Activated CD8-positive, alpha-beta memory T cell treated with anti-CD3 and anti-CD28 coated beads, Interleukin-2, amount 50 U/mL, for 24 hours (primary cell): ENCODE measurements around the gene TBX5.

ENCODE experiments used
- DNase-seq: peaks from one replicate; pipeline ENCODE4 v3.0.0-alpha.2; 2020; ENCODE audit errors: extremely low read depth

The TBX5 gene

GRCh38 chr12:114431902-114432301, 26.0 kb upstream of the TBX5 start:
- DNase-seq, result no peak

DNA sequence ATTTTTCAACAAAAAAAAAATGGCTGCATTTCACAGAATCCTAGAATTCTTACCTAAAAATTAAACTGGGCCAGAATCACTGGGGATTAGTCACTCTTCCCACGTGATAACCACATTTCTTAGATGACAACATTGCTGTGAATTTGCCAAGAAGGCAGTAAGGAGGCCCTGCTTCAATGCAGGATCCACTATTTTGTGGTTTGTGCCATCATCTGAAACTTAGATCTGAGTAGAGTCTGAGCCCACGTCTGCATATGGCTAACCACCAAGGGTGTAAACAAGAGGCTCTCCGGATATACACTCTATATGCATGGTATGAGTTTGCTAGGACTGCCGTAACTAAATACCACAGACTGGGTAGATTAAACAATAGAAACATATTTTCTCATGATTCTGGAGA, 24.4 kb upstream of the TBX5 start:
- DNase-seq, result no peak

DNA sequence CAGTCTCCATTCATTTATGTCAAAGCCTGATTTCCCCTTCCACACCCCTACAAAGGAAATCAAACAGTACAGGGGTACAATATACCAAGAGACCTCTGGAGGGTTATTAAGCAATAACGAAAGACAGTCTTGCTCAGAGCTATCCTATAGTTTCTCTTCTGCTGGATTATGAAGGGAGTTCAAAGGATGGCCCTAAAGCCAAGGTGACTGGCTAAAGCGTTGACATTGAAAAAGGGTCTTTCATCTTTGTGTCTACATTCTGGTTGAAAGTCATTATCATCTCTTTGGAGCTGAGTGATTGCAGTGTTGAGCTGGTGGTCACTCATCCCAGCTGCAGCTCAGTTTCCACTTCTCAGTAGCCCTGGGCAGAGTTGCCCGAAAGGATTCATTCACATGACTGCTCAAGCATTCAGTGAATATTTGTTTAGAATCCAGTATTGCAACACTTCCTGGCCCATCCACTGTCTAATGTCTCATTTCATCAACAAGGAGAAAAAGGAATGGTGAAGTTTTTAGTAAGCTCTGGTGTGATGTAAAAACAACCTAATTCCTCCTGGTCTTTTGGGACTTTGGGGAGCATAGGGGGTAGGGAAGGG, 19.2 kb upstream of the TBX5 start:
- DNase-seq, result no peak

GRCh38 chr12:114420944-114421335, 15.0 kb upstream of the TBX5 start:
- DNase-seq, result no peak

DNA sequence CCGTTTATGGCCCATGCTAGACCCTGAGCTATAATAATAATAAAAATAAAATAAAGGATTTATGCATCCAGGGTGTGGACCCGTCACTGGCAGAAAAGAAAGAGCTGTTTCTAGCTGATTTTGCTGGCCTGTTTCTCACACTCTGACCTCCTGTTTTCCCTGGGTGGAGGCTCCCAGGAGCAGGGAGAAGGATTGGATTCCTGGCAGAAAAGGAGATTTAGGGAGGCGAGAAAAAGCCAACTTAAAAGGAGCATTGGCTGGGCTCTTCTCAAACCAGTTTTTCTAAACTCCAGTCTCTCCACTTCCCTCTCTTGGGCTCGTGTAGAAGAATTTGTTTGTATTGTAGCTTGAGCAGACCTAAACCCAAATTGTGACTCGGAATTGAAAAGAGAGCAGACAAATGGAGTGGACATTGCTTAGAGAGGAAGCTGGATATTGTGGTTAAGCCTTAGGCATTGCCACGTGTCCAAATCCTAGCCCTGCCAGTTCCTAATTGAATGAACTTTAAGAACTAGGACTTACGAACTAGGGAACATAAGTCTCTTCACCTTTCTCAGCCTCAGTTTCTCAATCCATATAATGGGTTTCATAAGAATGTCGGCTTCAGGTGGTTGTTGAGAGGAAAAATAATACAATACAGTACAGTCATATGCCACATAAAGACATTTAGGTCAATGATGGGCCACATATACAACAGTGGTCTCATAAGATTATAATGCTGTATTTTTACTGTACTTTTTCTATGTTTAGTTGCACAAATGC, 14.4 kb upstream of the TBX5 start:
- DNase-seq, result no peak

- DNase-seq, result no peak
Measured at GRCh38 chr12:114416028-114416427, 10.1 kb upstream of the TBX5 start.

- DNase-seq, result no peak
Measured at GRCh38 chr12:114415525-114415868, 9.6 kb upstream of the TBX5 start.

GRCh38 chr12:114414866-114415524, 9.1 kb upstream of the TBX5 start:
- no peak for DNase-seq

- DNase-seq, result no peak
Measured at GRCh38 chr12:114414031-114414865, 8.3 kb upstream of the TBX5 start.

DNA sequence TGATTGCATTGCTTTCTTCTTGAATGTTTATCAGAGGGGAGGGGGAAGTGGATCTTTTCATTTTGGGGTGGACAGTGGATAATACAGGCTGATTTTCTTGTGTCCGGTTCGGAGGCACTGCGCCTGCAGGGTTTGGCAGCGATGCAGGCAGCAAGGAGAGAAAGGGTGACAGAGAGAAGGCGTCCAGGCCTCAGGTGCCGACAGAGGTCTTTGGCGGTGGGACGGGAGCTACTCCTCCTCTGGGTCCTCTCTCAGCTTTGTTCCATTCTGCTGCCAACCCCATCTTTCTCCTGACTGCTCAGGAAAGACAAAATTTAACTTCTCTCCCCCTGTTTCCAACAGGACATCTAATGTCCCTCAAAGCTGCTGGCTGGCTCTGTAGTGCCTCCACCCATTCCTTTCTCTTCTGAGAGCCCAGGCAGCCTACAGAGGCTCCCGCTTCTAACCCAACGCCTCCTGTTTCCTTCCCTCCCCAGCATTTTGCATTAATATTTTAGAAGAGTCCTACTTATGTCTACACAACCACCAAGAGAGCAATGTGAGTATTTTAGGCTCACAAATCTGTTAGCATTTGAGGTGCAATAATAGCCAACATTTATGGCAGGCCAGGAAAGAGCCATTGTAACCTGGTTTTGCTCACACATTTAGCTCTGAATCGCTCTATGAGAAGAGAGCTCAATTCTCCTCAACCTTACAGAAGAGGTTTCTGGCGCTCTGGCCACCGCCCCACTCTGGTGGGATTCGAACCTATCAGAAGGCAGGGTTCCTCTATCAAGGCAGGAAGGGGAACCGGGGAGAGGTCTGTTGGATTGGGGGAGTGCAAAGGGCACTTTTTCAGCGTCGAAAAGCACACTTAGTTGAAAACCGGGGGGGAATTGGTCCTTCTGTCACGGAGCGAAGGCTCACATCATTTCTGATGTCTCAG, 7.1 kb upstream of the TBX5 start:
- DNase-seq, result no peak

DNA sequence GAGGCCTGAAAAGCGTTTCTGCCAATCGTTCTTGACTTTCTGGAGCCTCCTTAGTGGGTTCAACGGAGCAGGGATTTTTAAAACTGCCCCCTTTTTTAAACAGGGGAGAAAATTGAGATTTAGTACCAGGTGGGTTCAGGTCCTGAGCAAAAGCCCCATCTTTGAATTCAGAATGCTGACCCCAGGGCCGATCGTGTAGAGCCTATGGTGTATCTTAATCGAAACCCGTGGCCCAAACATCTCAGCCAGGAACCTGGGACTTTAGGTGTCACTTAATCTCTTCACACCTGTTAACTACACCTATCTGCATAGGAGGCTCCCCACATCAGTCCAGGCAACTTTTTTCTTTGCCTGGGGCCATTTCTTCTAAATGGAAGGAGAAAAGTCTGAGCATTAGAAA, 6.4 kb upstream of the TBX5 start:
- no peak for DNase-seq

DNA sequence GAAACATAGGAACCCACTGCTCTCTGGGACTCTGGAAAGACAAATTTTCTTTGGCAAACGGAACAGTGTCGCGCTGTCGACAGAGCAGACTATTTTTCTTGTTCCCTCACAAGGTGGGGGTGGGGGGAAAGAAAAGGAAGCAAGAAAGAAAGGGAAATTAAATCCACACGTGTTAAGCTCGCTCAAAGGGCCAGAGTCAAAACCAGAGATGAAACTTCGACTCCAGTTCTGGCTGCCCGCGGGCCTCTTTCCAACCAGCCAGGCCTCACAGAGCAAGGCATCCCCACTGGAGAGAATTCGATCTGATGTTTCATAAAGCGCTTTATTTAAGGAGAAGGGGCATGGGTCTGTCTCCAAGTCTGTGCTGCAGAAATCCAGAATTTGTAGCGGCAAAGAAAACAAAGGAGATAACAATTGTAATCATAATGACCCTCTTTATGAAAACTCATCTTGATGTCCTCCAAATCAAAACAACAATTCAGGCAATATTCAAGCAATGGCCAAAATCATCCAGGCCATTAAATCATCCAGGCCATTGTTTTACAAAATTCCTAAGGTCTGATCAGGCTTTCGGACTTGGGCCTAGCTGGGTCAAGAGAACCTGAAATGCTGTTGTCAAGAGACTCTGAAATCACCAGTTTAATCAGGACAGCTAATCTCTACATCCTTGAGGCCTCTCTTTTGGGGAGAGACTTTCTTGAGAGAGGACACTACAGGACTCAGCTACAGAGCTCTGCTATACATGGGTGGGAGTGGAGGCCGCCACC, 5.3 kb upstream of the TBX5 start:
- DNase-seq, result no peak

DNA sequence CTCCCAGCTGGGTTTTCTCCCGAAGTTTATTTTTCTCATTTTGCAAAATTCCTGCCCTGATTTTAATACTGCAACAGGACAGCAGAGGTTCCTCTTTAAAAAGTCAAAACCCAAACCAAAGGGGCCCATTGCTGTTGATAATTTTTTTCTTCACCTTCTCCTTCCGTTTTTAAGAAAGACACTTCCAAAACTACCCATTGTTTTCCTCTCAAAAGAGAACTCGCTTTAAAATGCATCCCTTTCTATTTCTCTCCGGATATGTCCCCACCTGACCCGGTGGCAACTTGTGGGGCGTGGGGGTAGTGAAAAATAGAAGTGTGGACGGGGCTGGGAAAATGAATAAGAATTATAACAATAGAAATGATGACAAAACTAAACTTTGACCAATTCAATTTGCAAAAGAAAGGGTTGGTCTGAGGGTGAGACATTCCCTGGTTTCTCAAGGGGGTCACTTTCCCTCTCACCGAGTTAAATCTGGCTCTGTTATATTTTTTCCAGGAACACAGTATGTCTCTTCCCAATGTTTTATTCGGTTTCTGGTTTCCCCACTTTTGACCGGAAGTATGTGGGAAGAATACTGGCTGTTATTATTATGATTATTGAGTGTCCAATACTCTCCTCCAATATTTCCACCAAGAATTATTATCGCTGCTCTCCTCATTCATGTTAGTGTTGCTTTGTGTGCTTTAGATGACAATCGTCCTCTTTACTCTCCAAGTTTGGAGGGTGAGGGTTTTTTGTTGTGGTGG, 4.1 kb upstream of the TBX5 start:
- no peak for DNase-seq

DNA sequence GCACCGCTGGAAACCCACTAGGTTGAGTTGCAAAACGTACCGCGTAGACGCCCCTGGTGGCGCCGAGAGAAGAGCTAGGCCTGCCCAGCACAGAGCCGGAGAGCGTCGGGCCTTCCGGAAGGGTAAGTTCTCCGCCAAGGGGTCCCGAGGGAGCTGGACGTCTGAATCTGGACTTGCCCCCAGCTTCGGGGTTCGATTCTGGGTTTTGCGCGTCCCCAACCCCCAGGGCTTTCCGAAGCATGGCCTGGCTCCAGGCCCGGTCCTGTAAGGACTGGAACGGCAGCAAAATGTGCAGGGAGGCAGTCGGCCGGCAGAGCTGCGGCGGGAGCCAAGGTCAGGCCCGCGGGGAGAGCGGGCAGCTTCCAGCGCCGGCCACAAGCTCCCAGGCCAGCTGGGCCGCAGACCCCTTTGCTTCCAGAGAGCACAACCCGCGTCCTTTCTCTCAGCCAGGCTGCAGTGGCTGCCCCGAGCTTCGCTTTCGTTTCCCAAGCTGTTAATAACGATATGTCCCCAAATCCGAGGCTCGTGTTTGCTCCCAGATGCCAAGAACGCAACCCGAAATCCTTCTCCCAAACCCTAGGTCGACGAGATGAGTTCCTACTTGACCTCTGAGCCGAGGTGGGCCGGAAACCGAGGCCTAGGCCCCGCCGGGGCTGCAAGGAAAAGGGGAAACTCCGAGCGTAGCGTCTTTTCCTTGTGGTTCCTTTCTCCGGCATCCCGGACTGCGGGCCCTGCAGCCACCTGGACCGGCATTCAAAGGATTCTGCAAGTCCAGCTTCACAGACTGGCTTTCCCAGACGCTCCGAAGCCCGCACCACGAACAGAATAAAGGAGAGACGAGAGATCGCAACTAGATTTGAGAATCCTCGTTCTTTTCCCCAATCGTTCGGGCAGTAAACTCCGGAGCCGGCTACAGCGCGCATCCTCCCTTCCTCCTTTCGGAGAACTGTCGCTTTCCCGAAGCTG, 3.2 kb upstream of the TBX5 start:
- DNase-seq, result no peak

GRCh38 chr12:114408471-114408885, 2.5 kb upstream of the TBX5 start:
- DNase-seq, result no peak

DNA sequence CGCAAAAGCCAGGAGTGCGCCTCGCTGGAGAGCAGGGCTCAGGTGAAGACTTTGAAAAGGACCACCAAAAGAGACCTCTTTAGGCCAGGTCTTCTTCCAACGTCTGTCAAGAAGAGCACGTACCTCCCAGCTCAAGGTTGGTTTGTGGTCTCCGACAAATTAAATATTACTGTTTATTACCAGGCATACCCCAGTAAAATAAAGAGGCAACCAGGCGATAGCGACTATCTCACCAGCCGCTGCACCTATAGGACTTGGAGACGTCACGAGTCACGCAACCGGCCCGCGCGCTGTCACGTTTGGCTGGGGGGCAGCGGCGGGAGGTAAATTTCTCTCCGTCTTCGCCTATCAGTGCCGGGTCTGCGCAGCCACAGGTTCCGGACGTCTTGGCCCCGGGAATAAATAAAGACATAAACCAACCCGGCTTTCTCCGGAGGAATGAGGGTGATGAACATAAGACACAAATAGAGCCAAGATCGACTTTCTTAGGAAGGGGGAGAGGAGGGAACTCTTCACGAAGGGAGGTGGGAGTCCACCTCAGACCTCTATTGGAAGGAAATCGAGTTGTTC, 2.0 kb upstream of the TBX5 start:
- no peak for DNase-seq

DNA sequence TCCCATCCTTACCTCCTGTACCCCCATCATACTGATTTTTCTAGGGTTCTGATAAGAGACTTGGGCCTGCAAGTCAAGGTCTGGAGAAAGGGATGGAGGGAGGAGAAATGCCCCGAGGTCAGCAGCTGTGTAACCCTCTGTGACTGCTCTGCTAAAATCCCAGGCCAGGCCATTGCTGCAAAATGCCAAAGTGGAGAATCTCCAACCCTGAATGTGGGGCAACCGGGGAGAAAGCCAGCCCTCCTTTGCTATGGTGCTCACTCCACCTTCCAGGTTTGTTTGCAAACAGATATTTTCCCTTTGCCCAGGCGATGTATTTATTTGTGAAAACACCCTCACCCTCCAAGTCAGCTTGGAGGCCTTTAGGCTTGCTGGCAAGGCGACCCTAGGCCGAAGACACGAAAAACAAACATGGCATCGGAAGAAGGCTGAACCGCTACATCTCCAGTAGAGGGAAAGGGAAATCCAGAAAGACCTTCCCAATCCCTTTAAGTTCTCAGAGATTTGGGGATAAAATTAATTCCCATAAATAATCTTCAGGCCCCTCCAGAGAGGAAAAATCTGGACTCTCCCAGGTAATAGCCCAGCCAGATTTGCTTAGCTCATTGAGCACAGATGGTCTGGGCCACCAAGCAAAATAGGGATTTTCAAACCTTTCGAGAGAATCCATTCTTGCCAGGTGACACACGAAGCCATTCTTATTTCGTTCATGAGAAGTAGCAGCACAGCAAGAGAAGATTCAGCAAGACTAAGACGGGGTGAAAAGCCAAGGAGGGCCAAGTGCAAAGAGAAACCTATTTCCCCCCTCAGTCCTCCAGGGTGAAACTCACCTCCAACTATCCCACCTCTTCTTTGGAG, 1.3 kb upstream of the TBX5 start:
- no peak for DNase-seq
